ENCODE results near the gene CCDC74A.

GRCh38 chr2:131557558-131558321 lies 30.1 kb downstream of the CCDC74A start:
- TF ChIP-seq CTCF (IDR thresholded peaks at IDR 0.05): no peak
- TF ChIP-seq POLR2A (IDR thresholded peaks at IDR 0.05): no peak
